Psoas muscle (tissue), 8 donors: ENCODE results near the gene PIP4K2C. TPM values are rescaled to one million over a fixed set of nuclear protein-coding genes. Genes with fewer than 3 reads are reported as not detected.

Experiments used
- ATAC-seq, 4 donors: fragments of 200-7000 bp; cut with Tn5 transposase; one replicate each; pipeline ENCODE4 v1.9.1; 2020; ENCODE audit warnings: moderate library complexity in 3 of 4, mild to moderate bottlenecking in 2 of 4
- DNase-seq, 2 donors: peaks; one replicate each; pipeline ENCODE4 v3.0.0-alpha.2; 2020
- H3K27ac ChIP-seq: fragments of 200-600 bp; one replicate; pipeline ENCODE4 v1.8.0; 2022
- H3K27me3 ChIP-seq, 3 donors: fragments of 200-600 bp in 1 of 3; one replicate each; pipeline versions ENCODE4 v1.6.1 to v1.8.0; 2013 to 2022; ENCODE audit warnings: low read length in 2 of 3, mild to moderate bottlenecking in 2 of 3, moderate library complexity in 1 of 3; ENCODE audit not compliant: insufficient read depth in 3 of 3
- H3K36me3 ChIP-seq, 2 donors: fragments of 200-600 bp in 1 of 2; one replicate each; pipeline versions ENCODE4 v1.6.1 to v1.8.0; 2013 to 2022; ENCODE audit warnings: low read depth in 1 of 2, mild to moderate bottlenecking in 1 of 2, moderate library complexity in 1 of 2; ENCODE audit not compliant: insufficient read depth in 1 of 2
- H3K4me1 ChIP-seq: fragments of 200-600 bp; one replicate; pipeline ENCODE4 v1.8.0; 2022
- H3K4me3 ChIP-seq: fragments of 200-600 bp; one replicate; pipeline ENCODE4 v1.8.0; 2022; ENCODE audit warnings: mild to moderate bottlenecking
- H3K9me3 ChIP-seq: fragments of 200-600 bp; one replicate; pipeline ENCODE4 v1.8.0; 2022
- WGBS, 3 donors: extraction: QIAGEN DNeasy Blood & Tissue Kit; methylation state at CpG; one replicate each; pipeline versions ENCODE4 v1.1.6 to v1.1.7; 2013; 5-methylcytosine and 5-hydroxymethylcytosine counted together
- intact Hi-C, 2 donors: fragments of 100-400 bp; cut with DNase I; formaldehyde crosslinking; loops; one replicate each; pipeline versions ENCODE4 v1.11.0 to v1.14.2; 2022
- polyA plus RNA-seq, 3 donors: library from polyadenylated mRNA; stranded (reverse); fragments of 200-250 nt; gene quantifications; one replicate each; pipeline ENCODE4 v1.2.3, GENCODE V29; 2013
- total RNA-seq, 4 donors: library from RNA; stranded (reverse); fragmentation: NEBNext Ultra II Directional in 2 of 4; extraction: Animal tissue kit (Norgen Biotek cat#: 25700) in 2 of 4; gene quantifications; one replicate each; pipeline versions ENCODE4 v1.2.1 to v1.2.4, GENCODE V29; 2021 to 2023
- TF ChIP-seq, protein P1 (sequence below): fragments of 200-600 bp; IDR thresholded peaks from one replicate; pipeline ENCODE4 v1.8.0; 2022; ENCODE audit warnings: antibody characterized with exemption
- donor health status: healthy with polysubstance abuse.
- donor health status: DM: no; HTN: no; CAD: no; lungs with moderate emphysema.
- donor health status: Bipolar disorder and iron deficiency.
- donor health status: healthy.
- donor health status: DM: yes; HTN: yes; CAD: no.
- donor health status: DM: no; HTN: no; CAD: no.
- donor health status: DM: no; HTN: no; CAD: no.
- donor health status: DM: yes; HTN: yes; CAD: no.

Gene PIP4K2C
- total and polyA plus RNA-seq, 7 donors = 7.7 to 16.4 (median 10.1) TPM

- Histone ChIP-seq H3K4me3 (peak overlapping the region; percentile 70), H3K36me3 (peaks cover 2 to 28% of the 10 kb centered on the region in 2 donors), H3K9me3 (no peaks in the 10 kb centered on the region), H3K4me1 (no peaks in the 10 kb centered on the region), H3K27me3 (peaks cover 0 to 7% (median 2%) of the 10 kb centered on the region in 3 donors), H3K27ac (no peak overlapping the region)
- TF ChIP-seq, protein P1, sequence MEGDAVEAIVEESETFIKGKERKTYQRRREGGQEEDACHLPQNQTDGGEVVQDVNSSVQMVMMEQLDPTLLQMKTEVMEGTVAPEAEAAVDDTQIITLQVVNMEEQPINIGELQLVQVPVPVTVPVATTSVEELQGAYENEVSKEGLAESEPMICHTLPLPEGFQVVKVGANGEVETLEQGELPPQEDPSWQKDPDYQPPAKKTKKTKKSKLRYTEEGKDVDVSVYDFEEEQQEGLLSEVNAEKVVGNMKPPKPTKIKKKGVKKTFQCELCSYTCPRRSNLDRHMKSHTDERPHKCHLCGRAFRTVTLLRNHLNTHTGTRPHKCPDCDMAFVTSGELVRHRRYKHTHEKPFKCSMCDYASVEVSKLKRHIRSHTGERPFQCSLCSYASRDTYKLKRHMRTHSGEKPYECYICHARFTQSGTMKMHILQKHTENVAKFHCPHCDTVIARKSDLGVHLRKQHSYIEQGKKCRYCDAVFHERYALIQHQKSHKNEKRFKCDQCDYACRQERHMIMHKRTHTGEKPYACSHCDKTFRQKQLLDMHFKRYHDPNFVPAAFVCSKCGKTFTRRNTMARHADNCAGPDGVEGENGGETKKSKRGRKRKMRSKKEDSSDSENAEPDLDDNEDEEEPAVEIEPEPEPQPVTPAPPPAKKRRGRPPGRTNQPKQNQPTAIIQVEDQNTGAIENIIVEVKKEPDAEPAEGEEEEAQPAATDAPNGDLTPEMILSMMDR = no peak
- intact Hi-C loops = no loop called here
- 40 to 41% (median 41%) methylated on average over 10 of the region's 10 CpGs for WGBS, 3 donors
- ATAC-seq (no peak), DNase-seq (no peak)
These were observed 862 bp downstream of the PIP4K2C start for GRCh38 chr12:57591782-57592325.

DNA sequence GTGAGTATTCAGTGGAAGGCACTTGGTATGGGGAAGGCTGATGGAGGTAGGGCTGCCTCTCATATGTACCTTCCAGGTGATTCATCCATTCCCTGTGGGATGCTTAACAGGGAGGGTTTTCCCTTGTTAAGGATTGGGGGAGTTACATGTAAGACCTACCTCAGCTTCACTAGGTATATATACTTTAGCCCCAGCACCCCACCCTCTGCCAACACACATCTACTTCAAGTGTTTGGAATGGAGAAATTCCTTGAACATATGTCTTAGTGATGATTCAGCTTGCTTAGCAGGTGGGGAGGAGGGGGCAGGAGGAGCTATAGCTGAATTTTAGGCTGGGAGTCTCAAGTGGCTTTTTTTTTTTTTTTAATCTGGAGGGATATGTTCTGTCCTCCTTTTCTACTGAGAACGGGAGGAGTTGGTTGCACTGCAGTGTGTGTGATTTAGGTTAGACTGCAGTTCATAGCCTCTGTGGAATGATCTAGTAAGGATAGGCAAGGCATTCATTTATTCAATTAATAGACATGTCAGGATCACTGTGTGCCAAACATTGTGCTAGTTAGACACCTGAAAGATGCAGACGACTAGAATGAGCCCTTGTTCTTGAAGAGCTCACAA lies 1.7 kb downstream of the PIP4K2C start:
- H3K4me1 ChIP-seq = no peaks in the 10 kb centered on the region
- 65 to 80% (median 71%) methylated on average over 2 of the region's 2 CpGs for WGBS, 3 donors
- no peak overlapping the region for H3K4me3 ChIP-seq
- H3K36me3 ChIP-seq = peaks cover 2 to 36% of the 10 kb centered on the region in 2 donors
- H3K27ac ChIP-seq = no peak overlapping the region
- H3K27me3 ChIP-seq = peaks cover 0 to 7% (median 2%) of the 10 kb centered on the region in 3 donors
- TF ChIP-seq, protein P1 = no peak
- DNase-seq (no peak), ATAC-seq (no peak)
- no peaks in the 10 kb centered on the region for H3K9me3 ChIP-seq
- intact Hi-C loops = no loop called here

DNA sequence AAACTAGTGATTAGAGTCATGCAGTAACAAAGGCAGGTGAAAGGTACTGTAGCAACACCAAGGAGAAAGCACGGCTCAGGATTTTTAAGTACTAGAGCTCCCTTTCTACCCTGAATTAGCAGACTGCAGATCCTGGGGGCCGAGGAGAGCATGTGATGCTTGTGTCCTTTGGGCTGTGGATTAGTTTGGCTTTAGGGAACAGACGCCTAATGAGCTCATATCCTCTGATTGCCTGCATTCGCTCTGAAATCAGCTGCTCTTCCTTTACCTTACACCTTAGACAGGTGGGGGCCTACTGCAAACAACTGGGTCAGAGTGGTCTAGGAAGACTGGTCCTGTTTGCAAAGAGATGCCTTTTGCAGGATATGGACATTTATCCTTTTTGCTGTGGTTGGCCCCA lies 2.2 kb downstream of the PIP4K2C start:
- Histone ChIP-seq H3K36me3 (peaks cover 2 to 39% of the 10 kb centered on the region in 2 donors), H3K27me3 (peaks cover 0 to 2% (median 2%) of the 10 kb centered on the region in 3 donors), H3K27ac (no peak overlapping the region), H3K4me1 (no peaks in the 10 kb centered on the region), H3K4me3 (no peak overlapping the region), H3K9me3 (no peaks in the 10 kb centered on the region)
- ATAC-seq (no peak), DNase-seq (no peak)
- WGBS, 3 donors = 75 to 83% (median 79%) methylated on average over 4 of the region's 4 CpGs
- TF ChIP-seq, protein P1 = no peak
- intact Hi-C loops = no loop called here

- DNase-seq (no peak), ATAC-seq (no peak)
- Histone ChIP-seq H3K27ac (no peak overlapping the region), H3K4me1 (no peaks in the 10 kb centered on the region), H3K4me3 (no peak overlapping the region), H3K9me3 (no peaks in the 10 kb centered on the region), H3K27me3 (peaks cover 0 to 7% (median 6%) of the 10 kb centered on the region in 3 donors), H3K36me3 (peaks cover 10 to 64% of the 10 kb centered on the region in 2 donors)
- 59 to 74% (median 65%) methylated on average over 2 of the region's 2 CpGs for WGBS, 3 donors
- intact Hi-C loops = no loop called here
- TF ChIP-seq, protein P1 = no peak
These were observed 9.4 kb downstream of the PIP4K2C start for GRCh38 chr12:57600395-57600794.
